ENCODE results near the gene OTOF. TPM values are rescaled to one million over a fixed set of nuclear protein-coding genes. Genes with fewer than 3 reads are reported as not detected.

OTOF gene
- total and polyA plus RNA-seq, 9 of the 15 experiments (the other 6 are each of a cell fraction or from before 2014, with no cell fraction given): 0.03 to 0.11 (median 0.06) TPM; not detected in 5

GRCh38 chr2:26503231-26503880, 25.4 kb upstream of the OTOF start (continued):
- TF ChIP-seq CLOCK (CRISPR knock-in tag; IDR thresholded peaks at IDR 0.05; ENCODE audit: borderline replicate concordance): no peak
- TF ChIP-seq ELF1 (tag; IDR thresholded peaks at IDR 0.05): no peak
- TF ChIP-seq CEBPZ (IDR thresholded peaks at IDR 0.05; ENCODE audit: borderline replicate concordance, low read depth, low read length): no peak
- TF ChIP-seq NBN (IDR thresholded peaks at IDR 0.05; ENCODE audit: low read depth): peak; percentile 77
- no peak for TF ChIP-seq NCOA2 (IDR thresholded peaks at IDR 0.05; ENCODE audit: partially characterized antibody in 2 of 2)
- TF ChIP-seq JUND (IDR thresholded peaks at IDR 0.05; ENCODE audit: borderline replicate concordance, low read depth, low read length): peak; percentile 43; the same call in 1 of the 2 replicates
- peak; percentile 32; the same call in 1 of the 3 replicates for TF ChIP-seq JUND (tag; IDR thresholded peaks at IDR 0.05; ENCODE audit: borderline replicate concordance, low read depth, low read length)
- TF ChIP-seq UBTF (IDR thresholded peaks at IDR 0.05; ENCODE audit: borderline replicate concordance in 1 of 2, low read depth in 2 of 2, low read length in 2 of 2): no peak
- TF ChIP-seq SMARCA5 (IDR thresholded peaks at IDR 0.05): 0 out of 2 replicates have a peak, but pooled peaks have one; percentile 57
- TF ChIP-seq MTA1 (IDR thresholded peaks at IDR 0.05; ENCODE audit: borderline replicate concordance): peak; percentile 41; the same call in 1 of the 2 replicates
- peak; percentile 73 for TF ChIP-seq E2F8 (IDR thresholded peaks at IDR 0.05; ENCODE audit: low read depth, partially characterized antibody)
- TF ChIP-seq LEF1 (IDR thresholded peaks at IDR 0.05): 0 out of 2 replicates have a peak, but pooled peaks have one; percentile 24
- peak; percentile 79 for TF ChIP-seq TFAP4 (CRISPR knock-in tag; IDR thresholded peaks at IDR 0.05; ENCODE audit: borderline replicate concordance)
